HL-60/S4 treated with retinoic acid at 250 ng/mL for 4 days and 3 days (cell line): Measurements from ENCODE around the gene AGRN.
"Not testable (repeated sequence)": the region's sequence is repeated elsewhere in the genome, so short reads cannot be mapped to it uniquely, and the experiment has no call there.

Source experiments
- in situ Hi-C: fragments of 300-500 bp; cut with MboI; formaldehyde crosslinking; loops from 2 replicates; pipeline ENCODE4 v1.7.0; 2022; ENCODE audit warnings: low sequenced_read_pairs

Gene AGRN

DNA sequence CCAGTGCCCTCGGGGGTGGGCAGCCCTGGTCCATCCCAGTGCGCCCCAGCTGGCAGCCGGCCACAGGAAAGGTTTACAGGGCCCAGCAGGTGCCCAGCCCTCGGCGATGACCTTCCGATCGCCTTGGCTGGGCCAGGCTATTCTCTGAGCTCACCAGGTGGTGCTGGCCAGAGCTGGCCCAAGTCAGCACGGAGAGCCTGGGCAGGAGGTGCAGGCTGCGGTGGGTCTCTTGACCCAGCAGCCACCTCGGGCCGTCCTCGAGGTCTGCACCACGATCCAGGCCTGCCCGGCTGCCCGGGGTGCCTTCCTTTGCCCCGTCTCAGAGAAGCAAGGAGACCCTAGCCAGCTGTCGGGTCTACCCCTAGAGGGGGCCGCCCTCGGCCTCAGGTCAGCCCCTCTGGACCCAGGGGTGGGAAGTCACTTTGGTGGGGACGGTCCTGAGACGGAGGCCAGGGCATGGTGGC, 38.4 kb upstream of the AGRN start:
- in situ Hi-C loops: no loop called here

DNA sequence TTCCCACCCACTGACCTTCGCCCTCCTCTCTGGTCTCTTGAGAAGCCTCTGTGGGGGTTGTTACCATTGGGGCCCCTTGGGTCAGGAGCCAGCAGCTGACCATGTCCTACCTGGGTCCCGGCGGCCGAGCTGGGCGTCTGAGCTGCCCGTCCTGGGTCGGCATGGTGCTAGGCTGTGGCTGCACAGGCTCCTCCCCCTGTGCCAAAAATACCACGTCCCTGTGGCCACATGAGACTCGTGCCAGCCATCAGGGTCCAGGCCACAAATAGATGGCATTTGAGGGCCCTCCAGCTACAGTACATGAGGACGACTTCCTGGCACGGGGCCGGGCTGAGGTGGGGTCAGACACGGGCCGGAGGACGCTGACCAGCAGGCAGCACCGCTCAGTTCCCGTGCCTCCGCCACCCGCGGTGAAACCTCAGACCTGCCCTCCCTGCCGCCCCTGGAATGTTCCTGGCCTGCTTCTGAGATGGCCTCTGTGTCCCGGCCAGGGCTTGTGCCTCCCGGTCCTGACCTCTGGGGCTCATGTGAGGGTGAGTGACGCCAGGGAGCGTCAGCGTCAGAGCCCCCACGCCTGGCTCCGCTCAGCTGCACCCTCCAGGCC, 37.9 kb upstream of the AGRN start, which contains the start of gene PERM1:
Gene PERM1, minus strand, starts transcription at position 139 of the 604 bp plus-strand sequence. CDS start 1,064 bp downstream, outside the sequence.
- in situ Hi-C loops: no loop called here

DNA sequence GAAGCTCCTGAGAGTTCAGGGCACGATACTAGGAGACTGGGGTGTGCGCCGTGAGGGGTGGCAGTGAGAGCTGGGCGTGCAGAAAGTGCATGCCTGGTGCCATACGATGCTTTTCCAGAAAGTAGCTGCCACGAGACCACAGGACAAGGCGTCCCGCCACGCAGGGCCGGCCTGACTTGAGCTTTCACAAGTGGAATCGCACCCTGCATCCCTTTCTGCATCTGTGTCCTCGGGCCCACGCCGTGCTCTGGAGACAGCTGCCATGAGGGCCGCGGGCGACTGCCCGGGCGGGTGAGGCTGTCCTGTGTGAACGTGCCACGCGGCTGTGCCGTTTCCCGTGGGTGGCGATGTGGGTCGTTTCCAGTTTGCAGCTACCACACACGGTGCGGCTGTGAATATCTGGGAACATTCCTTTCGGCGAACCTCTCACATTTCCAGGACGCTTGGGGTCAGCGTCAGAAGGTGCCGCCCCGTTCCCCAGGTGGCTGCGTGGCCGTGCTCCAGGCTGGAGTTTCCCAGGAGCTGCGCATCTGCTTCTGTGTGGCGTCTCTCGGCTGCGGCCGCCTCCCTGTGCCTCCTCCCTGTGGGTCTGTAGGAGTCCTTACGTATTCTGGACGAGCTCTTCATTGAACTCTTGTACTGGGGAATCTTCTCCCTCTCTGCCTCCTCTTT, 37.0 kb upstream of the AGRN start:
- in situ Hi-C loops: no loop called here

DNA sequence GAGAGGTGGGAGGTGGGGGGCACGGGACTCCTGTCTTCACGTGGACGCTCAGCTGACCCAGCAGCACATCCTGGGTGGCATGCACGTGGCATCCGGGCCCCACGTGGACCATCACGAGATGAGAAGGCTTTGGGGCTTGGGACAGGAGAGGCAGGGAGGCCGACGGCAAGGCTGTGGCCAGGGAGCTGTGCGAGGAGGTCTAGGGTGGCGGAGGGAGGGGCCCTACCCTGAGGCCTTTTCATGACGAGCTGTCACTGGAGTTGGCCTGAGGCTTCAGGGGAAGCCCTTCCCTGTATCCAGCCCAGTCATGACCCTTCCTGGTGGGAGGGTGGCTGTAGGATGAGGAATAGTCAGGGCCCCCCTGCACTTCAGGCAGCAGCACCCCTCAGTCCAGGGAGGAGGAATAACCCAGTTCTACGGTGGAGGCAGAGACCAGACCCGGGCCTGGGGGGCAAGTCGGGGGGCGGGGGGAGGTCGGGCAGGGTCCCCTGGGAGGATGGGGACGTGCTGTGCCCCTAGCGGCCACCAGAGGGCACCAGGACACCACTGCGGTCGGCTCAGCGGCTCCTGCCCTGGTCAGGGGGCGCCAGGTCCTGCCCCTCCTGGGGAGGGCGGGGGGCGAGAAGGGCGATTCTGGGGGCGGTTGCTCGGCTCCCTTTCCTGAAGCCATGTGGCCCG, 36.0 kb upstream of the AGRN start:
- in situ Hi-C loops: no loop called here

DNA sequence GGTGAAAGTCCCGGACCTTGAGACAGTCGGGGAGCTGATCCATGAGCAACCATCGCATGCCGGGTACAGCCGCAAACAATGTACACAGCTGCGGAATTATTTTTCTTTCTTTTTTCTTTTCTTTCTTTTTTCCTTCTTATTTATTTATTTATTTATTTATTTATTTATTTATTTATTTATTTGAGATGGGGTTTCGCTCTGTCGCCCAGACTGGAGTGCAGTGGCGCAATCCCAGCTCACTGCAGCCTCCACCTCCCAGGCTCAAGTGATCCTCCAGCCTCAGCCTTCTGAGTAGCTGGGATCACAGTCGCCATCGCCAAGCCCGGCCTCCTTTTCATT, 35.5 kb upstream of the AGRN start:
- in situ Hi-C loops: no loop called here

DNA sequence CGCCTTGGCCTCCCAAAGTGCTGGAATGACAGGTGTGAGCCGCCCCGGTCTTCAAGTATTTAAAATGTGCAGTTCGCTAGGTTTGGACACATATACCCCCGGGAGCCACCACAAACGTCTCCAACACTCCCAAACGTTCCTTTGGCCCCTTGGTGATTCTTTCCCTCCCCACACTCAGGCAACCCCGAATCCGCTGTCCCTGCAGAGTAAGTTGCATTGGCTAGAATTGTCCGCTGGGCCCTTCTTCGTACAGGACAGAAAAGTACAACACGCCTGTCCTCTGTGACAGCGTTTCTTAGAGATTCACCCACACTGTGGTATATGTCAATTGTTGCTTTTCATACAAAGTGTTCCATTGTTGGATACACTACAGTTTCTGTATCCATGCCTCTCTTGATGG, 34.8 kb upstream of the AGRN start:
- in situ Hi-C loops: no loop called here

DNA sequence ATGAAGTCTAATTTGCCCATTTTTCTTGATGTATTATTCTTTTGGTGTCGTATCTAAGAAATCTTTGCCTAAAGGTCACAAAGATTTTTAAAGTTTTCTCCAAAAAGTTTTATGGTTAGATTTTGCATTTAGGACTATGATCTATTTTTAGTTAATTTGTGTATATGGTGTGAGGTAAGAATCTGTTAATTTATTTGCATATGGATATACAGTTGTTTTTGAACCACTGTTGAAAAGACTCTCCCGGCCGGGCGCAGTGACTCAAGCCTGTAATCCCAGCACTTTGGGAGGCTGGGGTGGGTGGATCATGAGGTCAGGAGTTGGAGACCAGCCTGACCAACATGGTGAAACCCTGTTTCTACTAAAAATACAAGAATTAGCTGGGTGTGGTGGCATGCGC, 31.9 kb upstream of the AGRN start:
- in situ Hi-C loops: not testable (repeated sequence)

DNA sequence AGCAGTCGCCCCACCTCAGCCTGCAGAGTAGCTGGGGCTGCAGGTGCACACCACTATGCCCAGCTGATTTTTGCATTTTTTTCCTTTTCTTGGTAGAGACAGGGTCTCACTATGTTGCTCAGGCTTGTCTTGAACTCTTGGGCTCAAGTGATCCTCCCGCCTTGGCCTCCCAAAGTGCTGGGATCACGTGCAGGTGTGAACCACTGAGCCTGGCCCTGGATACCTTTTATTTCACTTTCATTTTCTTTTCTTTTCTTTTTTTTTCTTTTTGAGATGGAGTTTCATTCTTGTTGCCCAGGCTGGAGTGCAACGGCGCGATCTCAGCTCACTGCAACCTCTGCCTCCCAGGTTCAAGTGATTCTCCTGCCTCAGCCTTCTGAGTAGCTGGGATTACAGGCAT, 28.6 kb upstream of the AGRN start:
- in situ Hi-C loops: not testable (repeated sequence)

DNA sequence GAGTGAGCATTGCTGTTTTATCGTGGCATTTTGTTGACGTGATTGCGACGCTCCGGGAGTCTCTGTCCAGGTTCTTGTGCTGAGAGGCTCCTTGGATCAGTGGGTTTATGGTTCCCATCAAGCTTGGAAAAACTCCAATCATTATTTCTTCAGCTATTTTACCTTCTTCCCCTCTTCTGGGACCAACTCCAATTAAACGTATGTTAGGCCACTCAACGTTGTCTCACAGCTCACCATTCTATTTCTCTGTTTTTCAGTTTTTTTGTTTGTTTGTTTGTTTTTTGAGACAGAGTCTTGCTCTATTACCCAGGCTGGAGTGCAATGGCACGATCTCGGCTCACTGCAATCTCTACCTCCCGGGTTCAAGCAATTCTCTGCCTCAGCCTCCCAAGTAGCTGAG, 28.0 kb upstream of the AGRN start:
- in situ Hi-C loops: no loop called here

DNA sequence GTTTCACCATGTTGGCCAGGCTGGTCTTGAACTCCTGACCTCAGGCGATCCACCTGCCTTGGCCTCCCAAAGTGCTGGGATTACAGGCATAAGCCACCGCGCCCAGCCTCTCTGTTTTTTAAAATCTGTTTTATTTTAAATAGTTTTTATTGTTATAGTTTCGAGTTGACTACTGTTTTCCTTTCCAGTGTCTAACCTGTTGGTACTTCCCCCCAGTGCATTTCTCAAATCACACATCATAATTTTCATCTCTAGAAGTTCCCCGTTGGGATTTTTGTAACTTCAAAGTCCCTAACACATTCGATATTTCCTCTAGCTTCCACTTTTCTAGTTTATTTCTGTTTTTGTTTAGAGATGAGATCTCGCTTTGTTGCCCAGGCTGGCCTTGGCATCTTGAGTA, 27.6 kb upstream of the AGRN start:
- in situ Hi-C loops: no loop called here

DNA sequence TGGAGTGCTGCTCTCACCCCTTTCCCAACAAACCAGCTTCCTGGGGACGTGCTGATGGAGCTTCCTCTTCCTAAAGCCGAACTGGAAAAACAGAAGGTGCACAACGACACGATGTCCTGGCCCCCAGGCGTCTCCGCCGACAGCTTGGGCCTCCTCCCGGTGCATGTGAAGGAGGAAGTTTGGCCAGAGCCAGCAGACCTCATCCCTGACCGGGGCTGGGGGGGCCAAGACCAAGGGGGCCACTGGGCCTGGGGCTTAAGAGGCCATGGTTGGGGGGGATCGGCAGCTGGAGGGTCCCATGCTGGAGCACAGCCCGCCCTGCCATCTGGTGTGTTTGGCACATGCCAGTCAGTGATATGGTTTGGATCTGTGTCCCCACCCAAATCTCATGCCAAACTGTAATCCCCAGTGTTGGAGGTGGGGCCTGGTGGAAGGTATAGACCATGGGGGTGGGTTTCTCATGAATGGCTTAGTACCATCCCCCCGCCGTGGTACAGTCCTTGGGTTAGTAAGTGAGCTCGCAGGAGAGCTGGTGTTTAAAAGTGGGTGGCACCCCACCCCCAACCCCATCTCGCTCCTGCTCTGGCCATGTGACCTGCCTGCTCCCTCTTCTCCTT, 26.4 kb upstream of the AGRN start:
- in situ Hi-C loops: no loop called here

DNA sequence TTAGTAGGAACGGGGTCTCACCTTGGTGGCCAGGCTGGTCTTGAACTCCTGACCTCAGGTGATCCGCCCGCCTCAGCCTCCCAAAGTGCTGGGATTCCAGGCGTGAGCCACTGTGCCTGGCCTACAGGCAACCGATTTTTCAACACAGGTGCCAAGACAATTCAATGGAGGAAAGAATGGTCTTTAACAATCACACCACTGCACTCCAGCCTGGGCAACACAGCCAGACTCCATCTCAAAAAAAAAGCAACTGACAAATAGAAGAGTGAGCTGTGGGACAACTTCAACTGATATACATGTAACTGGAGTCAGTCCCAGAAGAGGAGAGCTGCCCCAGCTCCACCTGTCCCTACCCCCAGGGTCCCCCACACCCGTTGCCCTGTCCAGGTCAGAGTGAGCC, 25.4 kb upstream of the AGRN start:
- in situ Hi-C loops: not testable (repeated sequence)

DNA sequence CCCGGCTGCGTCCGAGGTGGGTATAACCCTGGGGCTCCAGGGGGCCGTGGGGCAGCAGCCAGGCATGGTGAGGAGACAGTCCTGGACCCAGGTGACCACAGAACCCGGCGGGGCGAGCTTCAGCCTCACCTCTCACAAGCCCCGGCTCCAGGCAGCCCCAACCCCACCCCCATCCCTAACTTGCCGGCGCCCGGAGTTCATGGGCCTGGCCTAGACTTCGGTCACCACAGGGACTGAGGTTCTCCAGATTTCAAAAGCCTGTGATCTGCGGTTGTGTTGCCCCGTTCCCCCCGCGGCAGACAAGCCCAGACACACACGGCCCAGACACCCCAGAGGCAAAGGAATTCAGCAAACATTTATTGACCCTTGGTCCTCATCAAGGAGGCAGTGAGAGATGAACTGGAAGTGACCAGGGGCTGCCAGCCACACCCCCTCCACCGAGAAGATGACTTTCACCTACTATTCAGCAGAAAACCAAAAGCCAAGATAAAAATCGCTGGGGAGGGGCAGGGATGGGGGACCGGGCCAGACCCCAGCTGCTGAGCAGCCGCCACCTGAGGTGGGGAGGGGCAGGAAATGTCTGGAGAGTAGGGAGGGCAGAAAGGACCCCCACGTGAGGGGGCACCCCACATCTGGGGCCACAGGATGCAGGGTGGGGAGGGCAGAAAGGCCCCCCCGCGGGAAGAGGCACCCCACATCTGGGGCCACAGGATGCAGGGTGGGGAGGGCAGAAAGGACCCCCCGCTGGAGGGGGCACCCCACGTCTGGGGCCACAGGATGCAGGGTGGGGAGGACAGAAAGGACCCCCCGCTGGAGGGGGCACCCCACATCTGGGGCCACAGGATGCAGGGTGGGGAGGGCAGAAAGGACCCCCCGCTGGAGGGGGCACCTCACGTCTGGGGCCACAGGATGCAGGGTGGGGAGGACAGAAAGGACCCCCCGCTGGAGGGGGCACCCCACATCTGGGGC, 24.0 kb upstream of the AGRN start:
- in situ Hi-C loops: no loop called here

DNA sequence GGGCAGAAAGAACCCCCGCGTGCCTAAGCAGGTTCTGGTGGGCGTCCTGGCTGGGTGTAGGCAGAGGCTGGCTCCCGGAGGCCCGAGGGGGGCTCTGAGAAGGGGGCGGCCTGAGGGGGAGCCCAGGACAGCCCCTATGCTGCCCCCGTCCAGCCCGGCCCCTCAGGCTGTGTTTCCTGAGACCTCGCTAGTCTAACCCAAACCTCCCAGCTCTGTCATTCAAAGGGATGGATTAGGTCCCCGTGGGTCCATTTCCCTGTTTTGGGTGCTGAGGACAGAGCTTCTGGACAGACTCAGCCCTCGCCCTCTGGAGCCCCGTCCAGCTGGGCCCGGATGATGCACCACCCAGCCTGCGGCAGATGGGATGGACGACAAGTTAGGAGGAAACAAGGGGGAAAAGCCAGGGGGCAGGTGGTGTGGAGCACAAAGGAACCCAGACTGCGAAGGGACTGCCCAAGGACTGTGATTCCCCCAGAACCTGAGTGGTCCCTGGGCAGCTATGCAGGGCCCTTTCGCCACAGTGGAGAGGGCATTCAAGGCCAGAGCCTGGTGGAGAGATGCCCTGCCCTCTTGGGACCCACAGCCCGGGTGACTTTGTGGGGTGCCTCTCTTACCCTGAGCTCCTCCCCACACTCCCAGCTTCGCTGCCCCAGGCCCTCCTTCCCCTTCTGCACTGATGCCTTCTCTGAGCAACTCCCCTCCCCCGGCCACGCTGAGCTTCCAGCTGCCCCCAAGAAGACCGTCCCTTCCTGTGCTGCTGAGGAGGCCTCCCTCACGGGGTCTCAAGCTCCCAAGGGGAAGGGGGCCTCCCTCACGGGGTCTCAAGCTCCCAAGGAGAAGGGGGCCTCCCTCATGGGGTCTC, 22.8 kb upstream of the AGRN start:
- in situ Hi-C loops: no loop called here

DNA sequence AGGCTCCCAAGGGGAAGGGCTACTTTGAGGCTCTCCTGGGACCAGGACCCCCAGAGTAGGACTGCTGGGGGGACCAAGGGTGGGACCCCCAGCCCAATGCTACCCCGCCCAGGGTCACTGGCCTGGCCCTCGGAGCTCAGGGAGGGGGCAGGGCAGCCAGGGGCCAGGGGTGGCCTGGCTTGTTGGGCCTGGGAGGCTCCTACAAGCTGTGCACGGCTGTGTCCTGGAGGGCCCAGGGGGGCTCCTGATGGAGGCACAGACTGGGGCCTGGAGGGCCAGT, 22.3 kb upstream of the AGRN start:
- in situ Hi-C loops: no loop called here

DNA sequence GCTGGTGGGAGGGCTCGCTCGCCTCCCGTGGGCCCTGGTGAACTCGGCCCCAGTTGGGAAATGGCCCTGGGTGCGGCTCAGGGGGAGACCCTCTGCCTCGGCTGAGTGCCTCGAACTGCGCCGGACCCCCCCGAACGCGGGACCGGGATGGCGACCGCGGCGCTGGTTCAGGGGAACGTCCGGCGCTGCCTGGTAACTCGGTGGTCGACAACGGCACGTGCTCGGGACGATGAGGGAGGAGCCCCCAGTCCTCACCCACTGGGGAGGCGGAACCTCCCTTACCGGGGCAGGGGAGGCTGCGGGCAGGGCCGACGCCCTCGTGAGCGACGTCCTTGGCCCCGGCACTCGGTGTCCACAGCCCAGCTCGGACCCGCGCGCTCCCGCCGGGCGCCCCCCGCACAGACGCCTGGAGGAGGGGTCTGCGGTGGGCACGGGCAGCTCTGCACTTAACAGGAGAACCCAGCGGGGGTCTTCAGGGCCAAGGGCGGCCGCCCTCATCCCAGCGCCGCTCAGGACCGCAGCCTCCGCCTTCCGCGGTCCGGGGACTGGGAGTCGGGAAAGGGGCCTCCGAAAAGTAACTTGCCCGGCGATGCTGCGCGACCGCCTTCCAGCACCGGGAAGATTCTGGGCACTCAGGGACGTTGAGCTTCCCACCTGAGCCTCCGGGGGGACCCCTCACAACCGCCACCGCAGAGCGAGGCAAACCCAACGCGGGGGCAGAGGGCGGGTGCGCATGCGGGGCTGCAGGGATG, 21.8 kb upstream of the AGRN start:
- in situ Hi-C loops: no loop called here

DNA sequence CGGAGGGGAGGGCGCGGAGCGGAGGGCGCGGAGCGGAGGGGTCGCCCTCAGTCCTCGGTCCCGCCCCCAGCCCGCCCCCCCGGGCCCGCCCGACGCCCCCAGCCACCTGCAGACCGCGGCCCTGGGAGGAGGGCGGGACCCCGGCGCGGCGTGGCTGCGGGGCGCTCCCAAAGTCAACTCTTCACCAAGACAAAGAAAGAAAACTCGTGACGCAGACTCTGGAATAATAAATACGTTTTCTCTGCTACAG, 21.2 kb upstream of the AGRN start:
- in situ Hi-C loops: no loop called here

DNA sequence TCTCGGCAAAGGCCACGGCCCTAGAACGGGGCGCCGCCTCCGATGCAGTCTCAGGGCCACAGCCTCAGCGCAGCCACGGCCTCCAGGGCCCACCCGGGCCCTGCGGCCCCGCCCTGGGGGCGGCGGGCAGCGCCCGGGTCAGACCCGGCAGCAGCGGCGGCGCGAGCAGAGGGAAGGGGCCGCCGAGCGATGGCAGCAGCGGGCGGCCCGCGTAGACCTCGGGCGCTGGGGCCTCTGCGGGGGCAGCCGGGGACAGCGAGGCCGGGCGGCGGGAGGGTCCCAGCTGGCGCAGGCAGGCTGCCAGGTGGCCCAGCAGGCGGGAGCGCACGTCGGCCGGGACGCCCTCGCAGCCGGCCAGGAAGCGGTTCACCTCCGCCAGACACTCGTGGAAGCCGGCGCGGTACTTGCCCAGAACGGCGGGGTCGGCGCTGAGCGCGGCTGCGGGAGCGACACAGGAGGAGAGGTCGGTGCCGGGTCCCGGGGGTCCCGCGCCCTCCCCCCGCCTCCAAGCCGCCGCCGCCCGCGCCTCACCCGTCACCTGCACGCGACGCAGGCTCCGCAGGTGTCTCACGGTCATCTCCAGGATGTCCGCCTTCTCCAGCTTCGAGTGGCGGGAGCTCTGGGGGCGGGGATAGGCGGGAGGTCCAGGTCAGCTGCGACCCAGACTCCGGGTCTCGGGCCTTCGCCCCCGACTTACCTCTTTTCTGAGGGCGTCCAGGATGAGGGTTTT, 20.8 kb upstream of the AGRN start:
- in situ Hi-C loops: no loop called here

DNA sequence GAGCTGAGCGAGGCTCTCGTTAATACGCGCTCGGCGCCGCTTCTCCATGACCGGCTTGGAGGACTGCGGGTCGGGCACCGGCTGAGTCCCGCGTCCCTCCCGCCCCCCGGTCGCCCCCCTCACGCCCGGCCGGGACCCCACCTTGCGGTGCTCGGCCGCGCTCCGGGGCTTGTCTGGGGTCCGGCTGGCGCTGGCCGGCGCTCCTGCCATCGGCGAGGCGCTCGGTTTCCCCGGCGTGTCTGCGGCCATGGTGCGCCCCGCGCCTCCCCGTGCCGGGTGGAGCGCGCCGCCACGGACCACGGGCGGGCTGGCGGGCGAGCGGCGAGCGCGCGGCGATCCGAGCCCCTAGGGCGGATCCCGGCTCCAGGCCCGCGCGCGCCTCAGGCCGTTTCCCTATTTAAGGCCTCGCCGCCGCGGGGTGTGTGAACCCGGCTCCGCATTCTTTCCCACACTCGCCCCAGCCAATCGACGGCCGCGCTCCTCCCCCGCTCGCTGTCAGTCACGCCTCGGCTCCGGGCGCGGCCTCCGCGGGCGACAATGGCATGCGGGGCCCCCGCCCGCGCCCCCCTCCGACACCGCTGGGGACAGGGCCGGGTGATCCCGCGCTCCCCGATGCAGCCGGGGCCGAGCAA, 20.1 kb upstream of the AGRN start, which contains the start of gene HES4:
Gene HES4, minus strand, starts transcription at position 373 of the 632 bp plus-strand sequence. Its CDS starts 124 bp downstream, at position 249.
- in situ Hi-C loops: no loop called here
